Fibroblast of the conjunctiva (primary cell): Measurements from ENCODE around the gene CRTC1.

Experiments used
- DNase-seq: peaks from one replicate; pipeline ENCODE4 v3.0.0-alpha.2; 2010; ENCODE audit warnings: low read depth

The CRTC1 gene

DNA sequence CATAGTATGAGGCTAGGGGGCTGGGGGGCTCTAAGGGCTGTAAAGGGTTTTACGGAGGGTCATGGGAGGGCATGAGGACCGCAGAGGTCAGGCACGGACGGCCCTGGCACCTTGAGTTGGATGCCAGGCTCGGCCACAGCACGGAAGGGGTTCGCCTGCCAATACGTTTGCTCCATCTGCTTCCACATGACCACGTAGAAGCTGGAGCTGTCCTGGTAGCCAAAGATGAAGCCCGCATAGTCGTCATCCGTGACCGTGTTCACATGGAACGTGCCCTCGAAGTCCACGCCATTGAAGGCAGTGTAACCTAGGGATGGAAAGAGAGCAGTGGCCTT is 101.3 kb downstream of the CRTC1 start:
- DNase-seq: no peak

DNA sequence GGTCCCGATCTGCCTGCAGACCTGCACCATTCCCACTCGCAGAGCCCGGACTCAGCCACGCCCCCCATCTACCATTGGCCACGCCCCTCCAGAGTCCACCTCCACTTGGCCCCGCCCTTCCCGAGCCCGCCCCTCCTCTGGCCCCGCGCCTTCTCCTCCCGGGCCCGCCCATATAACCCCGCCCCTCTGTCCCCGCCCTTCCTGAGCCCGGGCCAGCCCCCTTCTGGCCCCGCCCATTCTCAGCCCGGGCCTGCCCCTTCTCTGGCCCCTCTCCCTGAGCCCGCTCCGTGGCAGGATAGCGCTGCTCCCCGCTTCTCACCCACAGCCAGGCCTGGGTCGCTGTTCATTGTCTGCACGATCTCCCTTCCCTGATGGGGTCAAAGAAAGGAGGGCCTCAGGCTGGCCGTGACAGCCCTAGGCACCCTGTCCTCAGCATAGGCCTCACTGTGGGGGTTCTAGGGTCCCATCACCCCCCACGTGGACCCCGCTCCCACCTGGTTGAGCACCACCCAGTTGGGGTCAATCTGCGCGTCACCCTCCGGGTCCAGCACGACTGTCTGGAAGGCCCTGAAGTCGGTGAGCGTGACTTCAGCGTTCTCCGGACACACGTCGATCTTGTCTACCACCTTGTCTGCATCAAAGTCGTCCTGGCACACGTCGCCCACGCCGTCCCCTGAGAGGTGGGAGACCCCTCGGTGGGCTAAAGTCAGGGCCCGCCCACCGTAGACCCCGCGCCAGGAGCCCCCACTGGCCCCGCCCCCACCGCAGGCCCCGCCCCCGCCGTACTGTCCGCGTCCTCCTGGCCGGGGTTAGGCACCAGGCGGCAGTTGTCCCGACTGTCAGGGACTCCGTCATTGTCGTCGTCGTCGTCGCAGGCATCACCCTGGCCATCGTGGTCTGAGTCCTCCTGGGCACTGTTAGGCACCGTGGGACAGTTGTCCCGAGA is 102.0 kb downstream of the CRTC1 start:
- peak; percentile 38 for DNase-seq

- no peak for DNase-seq
Measured at GRCh38 chr19:18788529-18789421, 105.3 kb downstream of the CRTC1 start.

DNA sequence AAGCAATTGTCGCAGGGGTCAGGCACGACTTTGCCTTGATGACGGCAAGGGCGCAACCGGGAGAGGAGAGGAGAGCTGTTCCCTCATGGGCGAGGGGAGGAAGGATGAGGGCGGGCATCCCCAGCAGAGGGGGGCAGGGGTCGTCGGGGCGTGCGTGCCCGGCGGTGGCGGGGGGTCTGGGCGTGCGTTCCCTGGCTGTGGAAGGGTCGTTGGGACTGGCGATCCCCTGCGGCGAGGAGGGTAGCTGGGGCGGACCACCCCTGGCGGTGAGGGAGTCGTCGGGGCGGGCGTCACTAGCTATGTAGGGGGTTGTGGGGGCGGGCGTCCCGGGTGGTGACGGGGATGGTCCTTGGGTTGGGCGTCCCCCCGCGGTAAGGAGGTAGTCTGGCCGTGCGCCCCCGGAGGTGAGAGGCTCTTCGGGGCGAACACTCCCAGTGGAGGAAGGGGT is 106.0 kb downstream of the CRTC1 start:
- no peak for DNase-seq

DNA sequence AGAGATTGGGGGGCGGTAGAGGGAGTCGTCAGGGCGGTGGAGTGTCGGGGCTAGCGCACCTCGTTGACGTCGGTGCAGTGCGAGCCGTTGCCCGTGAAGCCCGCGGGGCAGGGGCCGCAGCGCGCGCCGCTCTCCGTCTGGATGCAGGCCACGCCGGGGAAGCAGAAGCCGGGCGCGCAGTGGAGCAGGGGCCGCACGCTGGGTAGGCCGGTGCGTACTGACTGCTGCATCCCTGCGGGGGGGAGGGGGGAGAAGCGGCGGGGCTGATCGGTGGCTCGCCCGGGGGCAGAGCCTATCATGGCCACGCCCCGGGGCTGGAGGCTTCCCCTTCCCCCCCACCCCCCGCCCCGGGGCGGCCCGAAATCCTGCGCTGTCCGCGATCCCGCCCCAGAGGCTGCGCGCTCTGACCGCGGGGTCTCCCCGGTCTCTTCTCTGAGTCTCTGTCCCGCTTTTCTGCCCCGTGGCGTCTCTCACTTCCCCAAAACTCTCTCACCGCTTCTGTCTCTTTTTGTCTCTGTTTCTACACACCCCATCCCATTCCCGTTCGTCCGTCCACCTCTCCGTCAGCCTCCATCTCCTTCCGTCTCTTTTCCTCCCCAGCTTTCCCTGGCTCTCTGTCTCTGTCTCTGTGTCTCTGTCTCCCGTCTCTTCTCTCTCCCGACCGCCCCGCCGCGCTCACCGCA is 106.5 kb downstream of the CRTC1 start:
- no peak for DNase-seq

- no peak for DNase-seq
Measured at GRCh38 chr19:18790566-18791314, 107.3 kb downstream of the CRTC1 start, which contains the start of gene COMP. Gene COMP (minus strand): TSS chr19:18791305. CDS start chr19:18791269, 36 bp downstream.

DNA sequence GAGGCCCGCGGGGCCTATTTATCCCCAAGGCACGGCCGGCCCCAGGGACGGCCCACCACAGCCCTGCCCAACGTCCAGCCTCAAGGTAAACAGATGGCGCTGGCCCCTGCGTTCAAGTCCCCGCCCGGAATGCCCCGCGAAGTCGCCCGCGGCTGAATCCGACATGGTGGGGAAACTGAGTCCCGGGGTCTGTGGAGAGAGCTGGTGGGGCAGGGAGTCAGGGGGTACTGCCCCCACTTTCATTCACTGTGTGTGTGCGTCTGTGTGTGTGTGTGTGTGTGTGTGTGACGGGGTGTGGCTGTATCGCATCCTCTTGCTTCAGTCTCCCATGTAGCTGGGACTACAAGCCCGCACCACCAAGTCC is 107.8 kb downstream of the CRTC1 start:
- no peak for DNase-seq

DNA sequence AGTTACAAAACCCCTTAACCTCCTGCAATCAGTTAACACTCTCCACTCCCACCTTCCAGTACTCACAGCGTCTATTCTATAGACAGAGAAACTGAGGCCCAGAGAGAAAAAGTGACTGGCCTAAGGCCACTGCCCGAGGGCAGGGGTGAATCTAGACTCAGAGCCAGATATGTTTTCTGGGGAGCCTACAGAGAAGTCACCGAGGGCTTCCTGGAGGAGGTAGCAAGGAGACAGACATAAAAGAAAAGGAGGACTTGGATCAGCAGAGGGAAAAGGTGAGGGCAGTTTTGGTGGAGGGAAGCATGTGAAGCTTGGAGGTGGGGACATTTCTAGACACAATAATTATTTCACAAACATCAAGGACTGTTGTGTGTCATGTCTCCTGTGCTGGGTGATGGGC is 109.2 kb downstream of the CRTC1 start:
- no peak for DNase-seq

- no peak for DNase-seq
Measured at GRCh38 chr19:18793144-18794028, 109.9 kb downstream of the CRTC1 start.

- no peak for DNase-seq
Measured at GRCh38 chr19:18794029-18794313, 110.5 kb downstream of the CRTC1 start.

GRCh38 chr19:18794692-18795091 is 111.2 kb downstream of the CRTC1 start:
- no peak for DNase-seq

GRCh38 chr19:18795540-18795939 is 112.1 kb downstream of the CRTC1 start:
- DNase-seq: no peak

DNA sequence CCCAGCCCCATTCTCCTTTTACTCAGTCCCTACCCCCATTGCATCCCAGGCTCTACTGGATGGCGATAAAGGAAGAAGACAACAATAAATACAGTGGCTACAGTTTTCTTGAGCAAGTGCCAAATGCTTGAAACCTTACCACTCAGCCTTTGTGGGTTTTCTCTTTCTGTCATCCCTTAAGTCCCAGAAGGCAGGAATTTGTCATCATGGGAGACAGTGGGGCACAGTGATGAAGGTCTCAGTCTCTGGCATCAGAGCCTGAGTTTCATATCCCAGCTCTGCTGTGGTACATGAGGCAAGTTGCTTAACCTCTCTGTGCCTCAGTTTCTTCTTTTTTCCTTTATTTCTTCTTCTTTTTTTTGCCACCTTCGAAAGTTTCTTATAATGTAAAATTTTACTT is 112.8 kb downstream of the CRTC1 start:
- no peak for DNase-seq

GRCh38 chr19:18798384-18799352 is 115.2 kb downstream of the CRTC1 start:
- DNase-seq: no peak

- DNase-seq: no peak
Measured at GRCh38 chr19:18799389-18799970, 116.0 kb downstream of the CRTC1 start.

DNA sequence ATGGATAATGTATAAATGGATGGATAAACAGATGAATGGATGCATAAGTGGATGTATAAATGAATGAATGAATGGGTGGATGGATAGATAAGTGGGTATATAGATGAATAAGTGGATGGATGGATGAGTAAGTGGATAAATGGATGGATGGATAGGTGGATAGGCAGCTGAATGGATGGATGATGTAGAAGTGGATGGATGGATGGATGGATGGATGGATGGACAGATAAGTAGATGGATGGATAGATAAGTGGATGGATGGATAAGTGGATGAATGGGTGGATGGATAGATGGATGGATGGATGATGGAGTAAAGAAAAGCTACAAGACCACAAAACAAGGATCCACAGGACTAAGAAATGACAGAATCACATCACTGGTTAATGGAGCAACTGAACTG is 116.6 kb downstream of the CRTC1 start:
- DNase-seq: no peak

DNA sequence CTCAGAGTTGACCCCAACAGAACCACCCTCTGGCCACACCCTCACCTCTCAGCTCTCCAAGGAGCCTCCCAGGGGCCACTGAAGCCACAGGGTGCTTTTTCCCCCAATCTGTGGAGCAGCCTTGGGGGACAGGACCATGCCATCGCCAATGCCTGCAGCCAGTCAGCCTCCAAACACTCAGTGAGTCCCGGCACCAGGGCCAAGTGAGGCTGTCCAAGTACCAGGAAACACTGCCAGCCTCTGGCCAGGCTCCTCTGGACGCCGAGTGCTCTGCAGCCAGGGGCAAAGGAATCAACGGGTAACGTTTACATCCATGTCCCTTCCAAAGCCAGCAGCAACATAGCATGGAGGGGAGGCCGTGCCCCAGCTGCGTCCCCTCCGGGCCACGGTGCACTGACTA is 117.2 kb downstream of the CRTC1 start:
- DNase-seq: no peak

DNA sequence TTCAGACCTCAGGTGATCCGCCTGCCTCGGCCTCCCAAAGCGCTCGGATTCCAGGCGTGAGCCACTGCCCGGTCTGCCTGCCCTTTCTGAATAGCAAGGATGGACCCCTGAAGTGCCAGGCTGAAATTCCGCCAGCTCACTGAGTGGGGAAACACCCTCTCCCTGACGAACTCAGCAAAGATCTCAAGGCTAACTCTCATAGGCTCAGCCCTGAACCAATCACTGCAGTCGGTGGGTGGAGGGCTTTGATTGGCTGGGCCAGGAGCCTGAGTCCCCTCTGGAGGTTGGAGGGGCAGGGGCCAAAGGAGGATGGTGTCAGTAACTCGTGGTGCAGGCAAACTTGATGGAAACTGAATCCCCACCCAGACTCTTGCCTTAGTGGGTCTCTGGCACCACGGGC is 118.9 kb downstream of the CRTC1 start:
- no peak for DNase-seq

- DNase-seq: no peak
Measured at GRCh38 chr19:18803550-18804138, 120.2 kb downstream of the CRTC1 start.
